GM11168 (cell line): ENCODE data around the gene CERS1.

Experiments used
- in situ Hi-C: fragments of 300-500 bp; cut with MboI; formaldehyde crosslinking; loops from one replicate; pipeline ENCODE4 v1.12.0; 2022; ENCODE audit warnings: low sequenced_read_pairs; ENCODE audit not compliant: unreplicated experiment

The CERS1 gene

DNA sequence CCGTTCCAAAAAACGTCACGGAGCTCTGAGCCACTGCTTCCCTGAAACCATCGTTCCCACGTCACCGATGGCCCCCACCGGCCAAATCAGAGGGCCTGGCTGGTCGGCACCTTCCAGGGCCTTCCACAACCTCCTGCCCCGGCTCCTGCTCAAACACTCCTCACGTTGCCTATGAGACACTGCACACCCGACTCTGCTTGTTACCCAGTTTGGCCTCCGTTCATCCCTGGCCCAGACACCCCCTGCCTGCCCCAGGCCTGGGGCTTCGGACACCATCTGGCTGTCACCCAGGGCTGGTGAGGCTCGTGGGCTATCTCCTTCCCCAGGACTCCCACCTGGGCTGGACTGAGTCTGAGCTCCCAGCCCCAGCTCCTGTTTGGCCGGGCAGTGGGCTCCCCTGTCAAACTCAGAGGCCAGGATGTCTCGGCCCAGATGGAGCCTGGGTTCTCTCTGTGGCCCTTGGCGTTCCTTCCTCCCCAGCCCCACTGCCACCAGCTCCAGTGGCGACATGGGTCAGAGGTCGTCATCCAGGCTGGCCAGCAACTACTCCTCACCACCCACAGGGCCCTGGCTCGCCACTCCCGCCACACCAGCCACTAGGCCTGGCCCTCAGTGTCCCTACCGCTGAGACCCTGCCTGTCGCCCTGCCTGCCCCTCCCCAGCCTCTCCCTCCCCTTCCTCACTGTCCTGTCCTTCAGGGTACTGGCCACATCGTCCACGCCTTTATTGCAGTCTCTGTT is 17.7 kb downstream of the CERS1 start:
- in situ Hi-C loops = no loop called here

DNA sequence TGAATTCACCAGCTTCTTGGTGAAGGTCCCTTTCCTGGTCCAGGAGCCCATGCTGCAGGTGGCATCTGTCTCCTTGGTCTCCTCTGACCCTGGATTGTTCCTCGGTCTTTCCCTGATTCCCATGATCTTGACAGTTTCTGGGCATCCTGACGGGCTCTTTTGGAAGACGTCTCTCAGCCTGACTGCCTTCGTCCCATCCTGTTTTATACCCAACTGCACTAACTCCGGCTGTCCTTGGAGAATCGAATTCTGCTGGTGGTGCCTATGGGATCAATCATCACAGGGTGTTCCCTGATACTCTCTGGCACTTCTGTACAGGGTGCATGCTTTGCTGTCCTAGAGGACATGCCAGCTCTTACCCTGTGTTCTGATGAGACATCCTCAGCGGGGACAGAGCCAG is 19.1 kb downstream of the CERS1 start:
- in situ Hi-C loops = no loop called here

DNA sequence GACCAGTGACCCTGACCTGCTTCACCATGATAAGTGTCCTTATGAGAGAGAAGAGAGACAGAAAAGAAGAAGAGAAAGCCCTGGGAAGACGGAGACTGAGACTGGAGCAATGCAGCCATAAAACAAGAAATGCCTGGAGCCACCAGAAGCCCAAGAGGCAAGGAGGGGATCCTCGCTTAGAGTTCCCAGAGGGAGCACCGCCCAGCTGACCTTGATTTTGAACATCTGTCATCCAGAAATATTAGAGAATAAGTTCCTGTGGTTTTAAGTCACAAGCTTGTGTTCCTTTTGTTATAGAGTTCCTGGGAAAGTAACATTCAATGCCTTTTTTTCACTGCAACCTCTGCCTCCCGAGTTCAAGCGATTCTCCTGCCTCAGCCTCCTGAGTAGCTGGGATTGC is 20.2 kb downstream of the CERS1 start:
- in situ Hi-C loops = no loop called here

DNA sequence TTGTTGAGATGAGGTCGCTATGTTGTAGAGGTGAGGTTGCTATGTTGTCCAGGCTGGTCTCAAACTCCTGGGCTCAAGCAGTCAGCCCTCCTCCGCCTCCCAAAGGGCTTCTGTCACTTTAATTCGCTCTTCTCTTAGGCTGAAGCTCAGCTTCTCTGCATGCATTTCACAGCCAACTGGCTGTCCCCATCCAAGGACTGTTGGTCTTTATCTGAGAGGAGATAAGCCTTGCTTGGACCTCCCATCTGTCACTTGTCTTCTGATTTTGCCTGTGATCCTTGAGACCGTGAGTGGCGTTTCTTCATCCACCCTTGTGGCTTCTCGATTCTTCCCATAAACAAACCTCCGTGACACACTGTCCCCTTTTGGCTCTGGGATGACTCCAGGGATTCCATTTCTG is 24.4 kb downstream of the CERS1 start:
- in situ Hi-C loops = no loop called here

DNA sequence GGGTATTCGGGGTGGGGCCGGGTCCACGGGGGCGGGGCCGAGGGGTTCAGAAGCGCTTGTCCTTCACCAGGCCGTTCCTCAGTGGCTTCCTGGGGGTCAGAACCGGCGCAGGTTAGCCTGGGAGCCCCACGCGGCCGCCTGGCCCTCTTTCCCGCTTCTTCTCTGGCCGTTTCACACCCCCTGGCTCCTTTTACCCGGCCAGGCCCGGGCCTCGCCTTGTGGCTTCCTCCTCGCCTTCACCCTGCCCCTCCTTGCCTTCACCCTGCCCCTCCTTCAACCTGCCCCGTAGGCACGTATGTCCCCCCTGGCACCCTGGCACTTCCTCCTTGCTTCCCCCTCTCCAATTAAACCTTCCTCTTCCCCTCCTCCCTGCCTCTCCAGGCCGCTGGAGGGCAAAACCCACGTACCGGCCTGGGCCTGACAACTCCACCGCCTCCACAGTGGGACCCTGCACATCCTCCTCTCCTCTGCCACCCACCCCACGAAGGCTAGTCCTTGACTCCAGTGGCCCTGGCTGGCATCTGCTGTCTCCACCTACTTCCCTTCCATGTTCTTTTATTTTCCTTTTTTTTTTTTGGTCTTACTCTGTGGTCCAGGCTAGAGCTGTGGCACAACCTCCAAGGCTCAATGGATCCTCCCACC is 25.3 kb downstream of the CERS1 start:
- in situ Hi-C loops = no loop called here

DNA sequence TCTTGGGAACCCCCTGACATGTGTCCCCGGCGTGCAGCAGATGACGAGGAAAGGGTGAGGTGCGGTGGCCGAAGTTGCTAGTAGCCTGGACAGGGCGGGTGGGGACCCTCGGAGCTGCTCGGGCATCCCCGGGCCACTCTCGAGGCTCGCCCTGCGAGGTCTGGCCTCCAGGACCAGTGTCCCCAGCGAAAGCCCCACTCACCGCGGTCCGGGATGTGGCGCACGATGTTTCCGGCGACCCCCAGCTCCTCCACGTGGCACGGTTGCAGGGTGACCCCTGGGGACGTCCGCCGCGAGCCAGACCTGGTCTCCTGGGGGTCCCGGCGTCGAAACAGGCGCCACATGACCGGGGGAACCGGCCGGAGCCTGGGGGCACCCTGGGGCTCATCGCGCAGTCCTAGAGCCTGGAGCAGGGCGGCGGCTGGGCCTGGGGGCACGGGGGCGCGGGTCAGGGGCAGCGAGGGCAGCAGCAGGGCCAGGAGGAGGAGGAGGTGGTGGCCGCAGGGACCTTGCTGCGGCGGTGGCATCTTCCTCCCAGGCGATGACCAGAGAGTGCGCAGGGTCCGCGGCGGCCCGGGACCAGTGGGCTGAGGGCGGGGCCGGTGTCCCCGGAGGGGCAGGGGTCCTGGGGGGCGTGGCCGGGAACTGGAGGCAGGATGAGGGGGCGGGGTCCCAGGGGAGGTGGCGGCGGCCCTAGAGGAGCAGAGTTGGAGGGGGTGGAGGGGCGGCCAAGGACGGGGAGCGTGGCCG is 26.0 kb downstream of the CERS1 start:
- in situ Hi-C loops = no loop called here

DNA sequence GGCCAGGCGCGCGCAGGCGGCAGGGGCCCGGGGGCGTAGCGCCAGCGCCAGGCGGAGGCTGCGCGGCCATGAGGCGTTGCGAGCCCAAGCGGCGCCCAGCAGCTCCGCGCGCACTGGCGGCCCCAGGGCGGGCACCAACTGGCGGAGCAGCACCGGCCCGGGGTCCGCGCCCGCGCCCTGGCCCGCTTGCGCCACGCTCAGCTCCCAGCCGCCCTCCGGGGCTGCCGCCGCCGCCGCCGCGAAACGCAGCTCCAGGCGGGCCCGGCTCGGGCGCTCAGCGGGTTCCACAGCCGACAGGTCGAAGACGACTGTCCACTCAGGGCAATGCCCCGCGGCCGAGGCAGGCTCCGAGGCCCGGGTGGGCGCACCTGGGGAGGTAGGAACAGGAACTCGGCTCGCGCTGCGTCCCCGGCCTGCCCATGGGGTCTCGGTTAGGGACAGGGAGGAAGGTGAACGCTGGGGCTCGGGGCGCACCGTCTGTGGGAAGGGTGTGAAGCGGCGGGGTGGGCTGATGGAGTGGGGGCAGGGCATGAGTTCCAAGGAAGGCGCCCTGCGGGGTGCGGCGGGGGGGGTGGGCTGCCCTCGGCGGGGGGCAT is 26.8 kb downstream of the CERS1 start:
- in situ Hi-C loops = no loop called here

DNA sequence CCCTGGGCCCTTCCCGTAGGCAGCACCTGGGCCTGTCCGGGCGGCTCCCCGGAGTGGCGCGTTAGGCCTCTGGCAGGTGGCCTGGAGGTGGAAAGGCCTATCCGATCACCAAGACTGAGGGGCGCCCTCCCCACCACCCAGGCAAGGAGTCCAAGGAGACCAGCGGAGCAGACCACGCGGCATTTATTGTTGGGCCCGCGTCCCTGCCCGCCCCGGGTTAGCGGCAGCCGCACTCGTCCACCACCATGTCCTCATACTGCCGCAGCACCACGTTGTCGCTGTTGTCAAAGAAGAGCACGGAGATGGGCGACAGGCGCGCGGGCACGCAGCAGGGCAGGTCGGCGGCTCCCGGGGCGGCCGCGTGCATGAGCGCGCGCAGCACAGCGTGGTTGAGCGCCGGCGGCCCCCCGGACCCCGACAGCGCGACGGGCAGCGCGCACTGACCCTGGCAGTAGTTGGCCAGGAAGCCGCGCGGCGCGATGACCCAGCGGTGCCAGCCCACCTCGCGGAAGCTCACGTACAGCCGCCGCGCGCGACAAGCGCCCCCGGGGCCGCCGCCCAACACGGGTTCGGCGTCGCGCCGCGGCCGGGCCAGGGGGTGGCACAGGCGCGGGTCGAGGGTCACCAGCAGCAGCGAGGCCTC is 27.5 kb downstream of the CERS1 start:
- in situ Hi-C loops = no loop called here

DNA sequence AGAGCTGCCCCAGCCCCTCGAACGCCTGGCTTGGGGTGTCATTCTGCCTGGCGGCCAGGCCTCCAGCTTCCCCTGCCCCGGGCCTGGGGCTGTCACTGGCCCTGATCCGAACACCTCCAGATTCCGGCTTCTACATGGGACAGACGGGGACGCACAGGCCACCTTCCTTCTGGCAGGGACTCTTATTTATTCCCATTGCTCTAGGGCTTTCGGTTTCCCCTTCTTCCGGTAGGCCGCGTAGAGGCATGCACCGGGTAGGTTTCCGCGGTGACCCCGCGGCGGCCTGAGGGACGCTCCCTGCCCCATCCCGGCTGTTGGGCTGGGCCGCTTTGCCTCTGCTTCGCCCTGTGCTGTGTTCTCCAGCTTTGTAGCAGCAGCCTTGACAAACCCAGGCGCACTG is 28.2 kb downstream of the CERS1 start:
- in situ Hi-C loops = no loop called here

DNA sequence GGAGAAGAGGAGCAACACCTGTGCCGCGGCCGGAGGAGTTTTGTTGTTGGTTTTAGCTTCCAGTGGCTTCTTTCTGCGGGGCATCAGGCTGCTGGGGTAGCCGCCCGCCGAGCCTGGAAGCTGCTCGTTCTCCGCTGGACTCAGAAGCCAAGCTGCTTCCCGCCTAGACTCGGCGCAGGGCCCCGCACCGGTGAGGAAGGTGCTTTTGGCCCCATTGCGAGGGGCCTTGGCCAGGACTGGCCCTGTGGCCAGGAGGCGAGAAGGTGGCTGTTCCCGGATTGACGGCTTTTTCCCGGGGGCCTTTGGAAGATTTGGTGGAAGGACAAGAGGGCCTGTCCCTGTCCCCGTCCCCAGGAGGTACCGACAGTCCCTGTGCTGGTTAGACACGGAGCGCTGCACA is 28.8 kb downstream of the CERS1 start:
- in situ Hi-C loops = no loop called here

DNA sequence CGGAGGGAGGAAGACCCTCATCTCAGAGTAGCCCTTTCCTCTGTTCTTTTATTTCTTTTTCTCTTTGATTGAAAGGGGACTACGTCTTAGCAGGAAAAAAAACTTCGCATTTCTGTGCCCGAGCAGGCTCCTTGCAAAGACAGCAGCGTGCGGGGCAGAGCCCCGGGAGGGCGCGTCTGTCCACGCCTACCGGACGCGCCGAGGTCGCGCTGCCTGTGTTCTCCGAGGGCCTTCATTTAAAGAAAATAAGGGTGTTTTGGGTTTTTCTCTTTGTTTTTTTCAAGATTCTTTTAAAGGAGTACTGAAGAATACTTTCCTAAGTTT is 29.2 kb downstream of the CERS1 start:
- in situ Hi-C loops = no loop called here

DNA sequence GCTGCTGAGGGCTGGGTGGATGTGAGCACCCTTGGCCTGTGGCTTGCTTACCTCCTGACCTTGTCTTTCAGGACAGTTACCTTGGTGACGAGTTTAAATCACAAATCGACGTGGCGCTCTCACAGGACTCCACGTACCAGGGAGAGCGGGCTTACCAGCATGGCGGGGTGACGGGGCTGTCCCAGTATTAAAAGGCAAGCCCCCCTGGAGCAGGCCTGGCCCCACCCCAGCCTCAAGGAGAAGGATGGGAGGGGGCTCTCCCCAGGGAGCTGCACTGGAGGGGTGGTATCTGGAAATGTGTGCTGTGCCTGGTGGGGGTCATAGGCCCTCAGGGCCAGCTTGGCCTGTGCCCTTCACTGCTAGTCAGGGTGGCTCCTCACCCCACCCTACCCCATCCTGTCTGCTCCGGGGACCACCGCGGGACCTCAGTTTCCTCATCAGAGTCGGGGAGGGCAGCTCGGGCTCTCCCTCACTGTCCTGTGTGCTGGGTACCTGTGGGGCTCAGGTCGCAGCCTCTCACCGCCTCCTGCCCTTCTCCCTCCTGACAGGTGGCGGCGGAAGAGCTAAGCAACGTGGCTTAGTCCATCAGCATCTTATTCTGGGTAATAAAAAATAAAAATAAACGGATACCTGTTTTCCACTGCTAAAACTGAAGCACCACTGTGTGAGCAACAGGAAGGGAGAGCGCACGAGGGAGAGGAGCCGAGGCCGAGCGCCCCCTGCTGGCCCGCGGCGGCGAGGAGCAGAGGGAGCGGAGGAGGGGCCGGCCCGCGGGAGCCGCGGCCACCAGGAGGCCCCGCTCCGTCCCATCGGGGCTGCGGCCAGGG is 29.8 kb downstream of the CERS1 start:
- in situ Hi-C loops = no loop called here

DNA sequence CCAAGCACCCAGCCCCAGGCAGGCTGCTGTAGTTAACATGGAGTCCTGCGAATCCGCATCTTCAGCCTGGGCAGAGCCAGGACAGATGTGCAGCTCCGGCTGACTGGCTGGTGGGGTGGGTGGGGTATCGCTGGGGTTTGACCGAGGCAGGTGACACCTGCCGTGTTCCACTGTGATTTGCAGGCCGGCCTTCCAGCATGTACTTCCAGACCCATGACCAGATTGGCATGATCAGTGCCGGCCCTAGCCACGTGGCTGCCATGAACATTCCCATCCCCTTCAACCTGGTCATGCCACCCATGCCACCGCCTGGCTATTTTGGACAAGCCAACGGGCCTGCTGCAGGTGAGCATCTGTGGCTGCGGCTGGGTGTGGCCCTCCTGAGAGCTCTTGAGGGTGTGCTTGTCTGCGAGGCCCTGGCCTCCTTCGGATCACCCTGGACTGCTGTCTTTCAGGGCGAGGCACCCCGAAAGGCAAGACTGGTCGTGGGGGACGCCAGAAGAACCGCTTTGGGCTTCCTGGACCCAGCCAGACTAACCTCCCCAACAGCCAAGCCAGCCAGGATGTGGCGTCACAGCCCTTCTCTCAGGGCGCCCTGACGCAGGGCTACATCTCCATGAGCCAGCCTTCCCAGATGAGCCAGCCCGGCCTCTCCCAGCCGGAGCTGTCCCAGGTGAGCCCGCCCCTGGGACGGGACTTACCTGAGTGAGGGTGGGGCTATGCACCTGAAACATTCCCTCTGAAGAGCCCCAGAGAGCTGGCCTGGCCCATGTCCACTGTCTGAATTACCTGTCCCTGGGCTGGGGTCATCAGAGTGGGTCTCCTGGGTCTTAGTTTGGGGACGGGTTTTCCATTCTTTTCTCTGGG is 30.6 kb downstream of the CERS1 start:
- in situ Hi-C loops = no loop called here

DNA sequence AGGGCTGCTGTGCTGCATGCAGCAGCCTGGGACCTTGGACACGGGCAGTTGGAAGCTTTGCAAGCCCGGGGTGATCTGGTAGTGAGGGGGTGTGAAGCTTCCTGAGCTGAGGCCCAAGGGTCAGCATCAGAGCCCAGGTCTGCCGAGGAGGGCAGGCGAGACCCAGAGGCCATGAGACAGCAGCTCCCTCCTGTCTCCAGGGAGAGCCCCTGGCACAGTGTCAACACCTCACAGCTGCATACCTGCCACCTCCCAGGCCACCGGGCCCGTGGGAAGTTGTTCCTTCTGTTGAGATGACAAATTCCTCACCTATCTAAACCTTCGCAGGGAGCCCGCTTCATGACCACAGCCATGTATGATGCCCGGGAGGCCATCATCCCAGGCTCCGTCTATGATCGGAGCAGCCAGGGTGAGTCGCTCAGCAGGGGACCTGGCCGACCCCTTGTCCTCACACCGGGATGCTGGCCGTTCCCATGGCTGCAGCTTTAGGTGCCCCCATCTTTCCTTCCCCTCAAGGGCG is 32.1 kb downstream of the CERS1 start:
- in situ Hi-C loops = no loop called here

DNA sequence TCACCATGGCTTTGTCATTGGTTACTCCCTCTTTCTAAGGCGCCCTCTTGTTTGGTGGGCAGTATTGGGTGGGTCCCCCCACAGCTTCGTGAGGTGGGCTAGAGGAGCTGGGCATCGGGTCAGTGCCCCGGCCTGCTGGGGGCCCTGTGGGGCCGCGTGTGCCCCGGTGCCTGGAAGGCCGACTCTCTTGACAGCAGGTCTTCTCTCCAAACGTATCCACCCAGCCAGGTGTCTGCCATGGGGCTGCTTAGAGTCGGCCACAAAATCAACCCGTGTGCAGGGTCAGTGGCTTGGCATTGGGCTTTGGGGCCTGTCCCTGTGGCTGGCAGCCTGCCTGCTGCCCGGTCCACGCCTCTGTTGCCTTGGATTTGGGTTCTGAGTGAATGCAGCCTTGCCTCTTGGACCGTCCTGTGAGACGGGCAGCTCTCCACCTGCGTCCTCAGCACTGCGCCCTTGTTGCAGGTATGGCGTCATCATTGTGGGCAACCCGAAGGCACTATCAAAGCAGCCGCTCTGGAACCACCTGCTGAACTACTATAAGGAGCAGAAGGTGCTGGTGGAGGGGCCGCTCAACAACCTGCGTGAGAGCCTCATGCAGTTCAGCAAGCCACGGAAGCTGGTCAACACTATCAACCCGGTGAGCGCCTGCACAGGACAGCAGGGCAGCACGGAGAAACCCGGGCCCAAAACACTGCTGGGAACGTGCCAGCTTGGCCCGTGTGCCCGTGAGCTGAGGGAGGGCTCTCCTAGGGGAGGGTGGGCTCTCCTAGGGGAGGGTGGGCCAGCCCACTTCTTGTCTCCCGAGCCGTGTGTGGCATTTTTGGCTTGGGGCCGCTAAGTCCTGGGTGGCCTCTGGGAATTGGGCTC is 32.7 kb downstream of the CERS1 start:
- in situ Hi-C loops = no loop called here

DNA sequence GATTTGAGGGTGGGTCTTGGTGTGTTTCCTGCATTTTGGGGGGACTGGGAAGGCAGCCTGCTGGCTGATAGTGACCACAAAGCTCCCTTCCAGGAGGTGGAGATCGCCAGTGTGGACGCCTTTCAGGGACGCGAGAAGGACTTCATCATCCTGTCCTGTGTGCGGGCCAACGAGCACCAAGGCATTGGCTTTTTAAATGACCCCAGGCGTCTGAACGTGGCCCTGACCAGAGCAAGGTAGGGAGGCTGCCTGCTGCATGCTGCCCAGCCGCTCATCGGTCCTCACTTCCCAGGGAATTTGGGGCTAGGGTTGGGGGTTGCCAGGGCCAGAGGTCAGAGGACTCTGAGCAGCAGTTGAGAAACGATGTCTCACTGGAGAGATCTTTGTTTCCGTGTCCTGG is 34.0 kb downstream of the CERS1 start:
- in situ Hi-C loops = no loop called here

DNA sequence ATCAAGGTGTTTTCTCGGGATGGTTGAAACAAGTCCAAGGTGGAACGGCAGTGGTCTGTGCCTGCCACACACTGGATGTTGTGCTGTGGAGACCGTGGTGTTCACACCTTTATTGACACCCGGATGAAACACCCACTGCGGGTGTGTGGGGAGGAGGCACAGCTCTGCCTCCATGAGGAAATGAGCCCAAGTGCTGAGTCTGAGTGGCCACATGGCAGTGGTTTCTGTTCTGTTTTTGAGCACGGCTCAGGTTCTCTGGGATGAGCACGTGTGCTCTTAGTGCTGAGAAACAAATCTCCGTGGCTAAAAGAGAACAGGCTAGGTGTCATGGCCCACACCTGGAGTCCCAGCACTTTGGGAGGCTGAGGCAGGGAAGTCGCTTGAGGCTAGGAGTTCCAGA is 34.7 kb downstream of the CERS1 start:
- in situ Hi-C loops = no loop called here

DNA sequence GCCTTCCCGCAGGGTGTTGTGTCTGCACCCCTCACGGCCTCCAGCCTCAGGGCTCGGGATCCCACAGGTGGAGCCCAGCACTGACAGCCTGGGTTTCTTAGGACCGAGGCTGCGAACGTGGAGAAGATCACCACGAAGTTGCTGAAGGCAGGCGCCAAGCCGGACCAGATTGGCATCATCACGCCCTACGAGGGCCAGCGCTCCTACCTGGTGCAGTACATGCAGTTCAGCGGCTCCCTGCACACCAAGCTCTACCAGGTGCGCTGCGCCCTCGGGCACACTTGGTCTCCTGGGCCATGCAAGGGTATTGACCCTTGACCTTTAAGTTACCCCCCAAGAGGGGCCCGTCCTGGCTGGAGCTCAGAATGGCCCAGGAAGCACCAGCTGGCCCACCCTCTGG is 35.2 kb downstream of the CERS1 start:
- in situ Hi-C loops = no loop called here
